ENCODE results near the gene FXYD6.
"Not testable (repeated sequence)": the region's sequence is repeated elsewhere in the genome, so short reads cannot be mapped to it uniquely, and the experiment has no call there.

The FXYD6 gene, protein sequence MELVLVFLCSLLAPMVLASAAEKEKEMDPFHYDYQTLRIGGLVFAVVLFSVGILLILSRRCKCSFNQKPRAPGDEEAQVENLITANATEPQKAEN

GRCh38 chr11:117876341-117877119, at the start of gene FXYD6:
FXYD6 (minus strand) TSS chr11:117876658; CDS start chr11:117842776, 33,882 bp downstream.
- no peak for DNase-seq (ENCODE audit: low read depth in 2 of 2)

DNA sequence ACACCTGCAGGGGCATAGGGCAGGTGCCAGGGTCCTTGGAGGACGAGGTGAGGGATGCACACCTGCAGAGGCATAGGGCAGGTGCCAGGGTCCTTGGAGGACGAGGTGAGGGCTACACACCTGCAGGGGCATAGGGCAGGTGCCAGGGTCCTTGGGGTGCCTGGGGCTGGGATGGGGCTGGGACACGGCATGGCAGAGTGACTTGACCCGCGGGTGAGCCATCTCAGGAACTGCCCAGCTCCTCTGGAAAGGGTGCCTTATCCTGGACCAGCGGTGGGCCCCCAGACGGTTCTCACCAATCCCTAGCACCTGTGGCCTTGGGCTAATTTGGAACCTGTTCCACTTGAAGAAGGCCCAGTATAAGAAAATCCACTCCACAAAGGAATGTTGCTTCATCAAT, 49.7 kb upstream of the FXYD6 start:
- DNase-seq (ENCODE audit: low read depth in 2 of 2) = not testable (repeated sequence)

GRCh38 chr11:117925198-117925925, 48.9 kb upstream of the FXYD6 start:
- DNase-seq (ENCODE audit: low read depth in 2 of 2) = no peak

DNA sequence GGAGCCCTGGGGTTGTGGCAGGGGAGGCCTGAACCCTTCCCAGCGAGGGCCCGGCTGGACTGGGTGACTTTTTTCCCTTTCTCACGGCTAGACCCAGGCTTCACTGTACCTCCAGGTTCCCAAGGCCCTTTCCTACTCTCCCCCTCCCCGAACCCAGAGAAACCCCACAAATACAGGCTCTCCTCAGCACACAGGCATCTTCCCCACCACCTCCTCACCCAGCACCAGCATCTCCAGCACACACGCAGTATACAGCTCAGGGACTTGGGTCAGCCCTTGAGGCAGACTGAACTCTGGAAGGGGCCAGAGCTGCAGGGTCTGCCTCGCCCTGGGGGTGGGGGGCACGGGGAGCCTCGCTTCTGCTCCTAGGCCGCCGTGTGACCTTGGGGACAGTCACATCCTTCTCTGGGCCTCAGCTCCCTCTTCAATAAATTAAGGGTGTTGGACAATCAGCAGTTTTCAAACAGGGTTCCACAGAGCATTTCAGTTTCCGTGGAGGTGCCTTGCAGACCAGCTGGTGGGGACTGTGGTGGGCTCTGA, 48.2 kb upstream of the FXYD6 start:
- DNase-seq (ENCODE audit: low read depth in 2 of 2) = no peak

DNA sequence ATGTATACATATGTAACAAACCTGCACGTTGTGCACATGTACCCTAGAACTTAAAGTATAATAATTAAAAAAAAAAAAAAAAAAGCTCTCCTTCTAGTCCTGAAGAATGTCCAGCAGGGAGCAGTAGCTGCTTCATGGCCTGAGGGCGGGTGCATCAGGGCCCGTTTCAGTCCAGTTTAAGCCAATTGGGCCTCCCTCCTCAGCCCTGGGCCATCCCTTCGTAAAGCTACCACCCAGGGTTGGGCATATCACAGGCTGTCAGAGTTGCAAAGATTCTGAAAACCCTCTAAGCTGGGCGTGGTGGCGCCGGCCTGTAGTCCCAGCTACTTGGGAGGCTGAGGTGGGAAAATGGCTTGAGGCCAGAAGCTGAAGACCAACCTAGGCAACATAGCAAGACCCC, 47.3 kb upstream of the FXYD6 start:
- no peak for DNase-seq (ENCODE audit: low read depth in 2 of 2)

DNA sequence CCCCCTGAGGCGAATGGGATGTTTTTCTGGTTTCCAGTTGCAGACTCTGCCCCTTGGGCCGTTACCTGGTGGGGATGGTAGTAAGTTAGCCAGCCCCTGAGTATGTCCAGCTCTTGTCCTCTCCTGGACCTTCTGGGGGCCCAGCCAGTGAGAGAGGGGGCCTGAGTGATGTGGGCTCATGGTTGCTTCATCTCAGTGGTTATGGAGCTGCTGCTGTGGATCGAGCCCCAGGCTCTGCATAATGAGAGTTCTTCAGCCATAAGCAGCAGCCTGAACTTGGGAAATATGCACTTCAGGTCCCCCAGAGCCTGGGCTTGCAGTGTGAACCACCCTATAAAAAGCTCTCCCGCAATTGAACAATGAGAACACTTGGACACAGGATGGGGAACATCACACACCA, 46.8 kb upstream of the FXYD6 start:
- no peak for DNase-seq (ENCODE audit: low read depth in 2 of 2)

- DNase-seq (ENCODE audit: low read depth in 2 of 2) = no peak
Observed at GRCh38 chr11:117921893-117922292, 45.4 kb upstream of the FXYD6 start.

DNA sequence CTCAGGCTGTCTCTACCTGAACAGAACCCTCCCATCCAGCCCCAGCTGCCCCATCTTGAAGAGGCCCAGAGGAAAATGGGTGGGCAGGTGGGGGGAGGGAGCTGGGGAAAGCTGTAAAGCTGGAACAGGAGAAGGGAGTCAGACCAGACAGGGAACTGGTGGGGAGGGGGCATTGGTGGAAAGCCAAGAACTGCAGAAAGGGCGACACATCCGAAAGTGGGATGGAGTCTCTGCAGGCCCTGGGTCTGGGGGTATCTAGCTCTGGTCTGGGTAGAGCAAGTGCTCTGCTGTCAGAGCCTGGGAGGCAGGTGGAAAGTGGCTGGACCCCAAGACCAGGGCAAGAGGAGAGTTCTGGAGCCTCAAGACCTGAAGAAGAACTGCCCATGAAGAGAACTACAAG, 45.0 kb upstream of the FXYD6 start:
- no peak for DNase-seq (ENCODE audit: low read depth in 2 of 2)

GRCh38 chr11:117919781-117920221, 43.3 kb upstream of the FXYD6 start:
- DNase-seq (ENCODE audit: low read depth in 2 of 2) = no peak

GRCh38 chr11:117919341-117919740, 42.9 kb upstream of the FXYD6 start:
- DNase-seq (ENCODE audit: low read depth in 2 of 2) = no peak

DNA sequence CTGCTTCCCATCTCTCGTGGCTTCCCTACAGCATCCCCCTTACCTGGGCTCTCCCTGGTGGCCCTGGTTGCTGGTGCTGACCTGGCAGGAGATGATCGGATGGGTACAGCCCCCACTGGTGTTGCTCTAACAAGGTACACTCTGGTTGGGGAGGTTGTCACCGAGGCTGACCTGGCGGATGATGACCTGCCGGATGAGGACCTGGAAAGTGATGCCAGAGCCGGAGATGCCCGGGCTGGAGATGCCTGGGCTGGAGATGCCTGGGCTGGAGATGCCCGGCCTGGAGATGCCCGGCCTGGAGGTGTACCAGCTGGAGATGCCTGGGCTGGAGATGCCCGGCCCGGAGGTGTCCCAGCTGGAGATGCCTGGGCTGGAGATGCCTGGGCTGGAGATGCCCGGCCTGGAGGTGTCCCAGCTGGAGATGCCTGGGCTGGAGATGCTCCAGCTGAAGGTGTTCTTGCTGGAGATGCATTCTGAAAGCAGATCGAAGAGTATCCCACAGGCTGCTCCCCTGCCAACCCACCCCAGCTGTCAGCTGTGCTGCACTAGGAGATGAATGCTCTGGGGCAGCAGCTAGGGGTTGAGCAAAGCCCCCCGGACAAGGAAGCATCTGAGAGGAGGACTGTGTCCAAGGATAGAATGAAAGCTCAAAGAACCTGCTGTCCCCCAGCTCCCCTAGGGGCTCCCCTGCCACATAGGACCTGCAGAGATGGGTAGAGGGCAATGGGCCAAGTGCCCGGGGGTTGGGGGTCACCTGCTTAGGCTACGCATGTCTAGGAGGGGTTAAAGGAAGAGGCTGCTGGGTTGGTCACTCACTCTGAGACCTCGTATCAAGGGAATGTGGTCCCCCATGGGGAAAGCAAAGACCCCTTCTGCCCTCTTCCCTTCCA, 42.2 kb upstream of the FXYD6 start:
- no peak for DNase-seq (ENCODE audit: low read depth in 2 of 2)

DNA sequence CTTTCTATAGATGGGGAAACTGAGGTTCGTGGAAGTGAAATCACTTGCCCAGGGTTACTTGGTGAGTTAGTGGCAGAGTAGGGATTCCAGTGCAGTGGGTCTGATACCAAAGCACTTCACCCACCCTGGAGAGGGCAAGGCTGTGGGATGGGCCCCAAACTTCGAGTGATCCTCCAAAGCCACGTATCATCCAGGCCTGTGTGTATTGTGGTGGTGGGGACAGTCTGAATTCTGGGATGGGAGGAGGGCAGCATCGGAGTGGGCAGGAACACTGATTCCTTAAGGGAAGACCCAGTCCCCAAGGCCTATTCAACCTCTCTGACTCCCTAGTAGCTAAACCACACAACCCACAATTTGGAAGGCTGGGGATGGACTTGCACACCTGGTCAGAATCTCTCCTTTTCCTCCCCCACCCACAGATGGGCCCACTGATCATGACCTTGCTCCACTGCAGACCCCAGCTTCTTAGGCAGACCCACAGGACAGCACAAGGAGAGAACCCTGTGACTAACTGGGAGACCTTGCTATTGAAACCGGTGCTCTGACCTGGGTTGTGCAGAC, 41.2 kb upstream of the FXYD6 start:
- DNase-seq (ENCODE audit: low read depth in 2 of 2) = no peak

- DNase-seq (ENCODE audit: low read depth in 2 of 2) = no peak
Observed at GRCh38 chr11:117916956-117917355, 40.5 kb upstream of the FXYD6 start.

DNA sequence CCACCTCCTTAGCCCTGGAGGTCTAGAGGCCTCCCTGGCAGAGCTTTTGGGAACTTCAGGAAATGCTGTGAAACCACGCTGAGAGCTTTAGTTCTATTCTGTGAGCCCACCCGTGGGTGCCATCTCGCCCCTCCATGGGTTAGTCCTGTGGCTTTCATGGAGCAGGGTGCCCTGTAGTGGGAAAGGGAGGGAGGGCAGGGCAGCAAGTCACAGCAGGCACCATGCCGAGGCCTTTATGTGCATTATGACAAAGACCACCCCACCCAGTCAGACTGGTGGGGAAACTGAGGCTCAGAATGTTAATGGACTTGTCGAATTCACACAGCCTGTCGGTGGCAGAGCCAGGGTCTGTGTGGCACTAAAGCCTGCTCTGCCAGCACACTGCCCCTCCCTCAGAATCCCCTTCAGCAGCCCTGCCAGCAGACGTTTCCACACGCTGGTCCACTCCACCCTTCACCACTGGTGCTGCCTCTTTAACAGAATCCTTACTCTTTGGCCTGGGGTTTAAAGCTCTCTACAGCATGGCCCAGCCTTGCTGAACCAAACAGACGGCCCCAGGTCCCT, 39.3 kb upstream of the FXYD6 start:
- DNase-seq (ENCODE audit: low read depth in 2 of 2) = no peak

- no peak for DNase-seq (ENCODE audit: low read depth in 2 of 2)
Observed at GRCh38 chr11:117914991-117915618, 38.6 kb upstream of the FXYD6 start.

DNA sequence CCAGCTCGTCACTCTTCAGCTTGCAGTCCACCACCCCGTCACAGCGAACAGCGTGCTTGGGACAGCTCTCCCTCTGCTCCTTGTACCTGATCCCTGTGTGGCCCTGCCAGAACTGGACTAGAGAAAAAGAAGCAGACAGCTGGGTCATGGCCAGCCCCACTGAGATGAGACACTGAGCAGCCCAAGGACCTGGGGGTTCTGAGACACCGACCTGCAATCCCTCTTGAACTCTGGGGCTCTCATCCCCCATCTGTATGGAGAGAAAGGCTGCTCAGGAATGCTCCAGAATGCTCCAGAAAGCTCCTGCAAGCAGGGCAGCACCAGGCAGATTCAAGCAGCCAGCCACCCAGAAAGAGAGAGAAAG, 37.9 kb upstream of the FXYD6 start:
- no peak for DNase-seq (ENCODE audit: low read depth in 2 of 2)

DNA sequence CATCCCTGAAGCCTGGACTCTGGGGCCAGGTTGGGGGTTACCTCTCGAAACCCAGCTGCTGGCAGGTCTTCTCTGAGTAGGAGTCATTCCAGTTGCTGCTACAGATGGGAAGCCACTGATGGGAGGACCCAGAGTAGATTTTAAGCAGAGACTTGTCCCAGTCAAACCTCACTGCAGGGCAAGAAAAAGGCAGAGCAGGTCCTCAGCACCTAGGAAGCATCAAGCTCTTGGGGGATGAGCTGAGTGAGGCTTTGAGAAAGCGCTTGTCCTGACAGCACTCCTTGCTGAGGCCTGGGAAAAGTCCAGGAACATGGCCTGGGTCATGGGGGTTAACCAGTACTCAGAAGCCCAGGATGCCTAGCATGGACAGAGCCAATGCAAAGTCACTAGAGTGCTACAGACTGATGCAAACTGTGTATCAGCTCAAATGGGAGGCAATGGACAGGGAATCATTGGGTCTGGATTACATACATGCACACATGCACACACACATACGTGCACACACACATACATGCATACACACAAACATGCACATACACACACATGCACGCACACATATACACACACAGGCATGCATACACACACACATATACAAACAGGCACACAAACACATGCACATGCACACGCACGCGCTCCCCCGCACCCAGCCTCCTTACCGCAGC, 37.4 kb upstream of the FXYD6 start:
- no peak for DNase-seq (ENCODE audit: low read depth in 2 of 2)

GRCh38 chr11:117912497-117912896, 36.0 kb upstream of the FXYD6 start:
- no peak for DNase-seq (ENCODE audit: low read depth in 2 of 2)

DNA sequence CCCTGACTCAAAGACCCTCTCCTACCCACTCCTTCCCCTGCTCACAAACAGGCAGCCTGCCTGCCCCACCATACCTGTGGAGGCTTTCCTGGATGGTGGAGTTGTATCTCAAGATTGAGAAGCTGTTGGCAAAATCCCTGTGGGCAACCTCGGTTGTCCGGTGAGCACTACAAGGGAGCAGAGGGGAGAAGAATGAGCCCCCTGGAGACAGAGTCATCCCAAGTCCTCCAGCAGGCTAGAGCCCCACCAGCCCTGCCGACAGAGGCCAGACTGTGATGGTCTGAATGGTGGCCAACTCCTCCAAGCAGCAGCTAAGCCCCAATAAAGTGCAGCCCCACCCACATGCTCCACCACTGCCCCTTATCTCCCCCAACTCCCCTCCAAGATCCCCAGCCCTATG, 35.2 kb upstream of the FXYD6 start:
- DNase-seq (ENCODE audit: low read depth in 2 of 2) = no peak
